Kidney glomerular epithelial cell (primary cell): ENCODE results near the gene RNF43.
"Not testable (repeated sequence)": the region's sequence is repeated elsewhere in the genome, so short reads cannot be mapped to it uniquely, and the experiment has no call there.

ENCODE experiments used
- DNase-seq: peaks from one replicate; lab custom pipeline; 2025; lab: John Stamatoyannopoulos, UW

Gene RNF43

GRCh38 chr17:58409432-58409831 is 7.9 kb downstream of the RNF43 start:
- no peak for DNase-seq

- DNase-seq = no peak
Observed at GRCh38 chr17:58403311-58403710, 14.0 kb downstream of the RNF43 start.

- no peak for DNase-seq
Observed at GRCh38 chr17:58402679-58403078, 14.7 kb downstream of the RNF43 start.

- DNase-seq = no peak
Observed at GRCh38 chr17:58402047-58402446, 15.3 kb downstream of the RNF43 start.

GRCh38 chr17:58401287-58401686 is 16.0 kb downstream of the RNF43 start:
- DNase-seq = no peak

DNA sequence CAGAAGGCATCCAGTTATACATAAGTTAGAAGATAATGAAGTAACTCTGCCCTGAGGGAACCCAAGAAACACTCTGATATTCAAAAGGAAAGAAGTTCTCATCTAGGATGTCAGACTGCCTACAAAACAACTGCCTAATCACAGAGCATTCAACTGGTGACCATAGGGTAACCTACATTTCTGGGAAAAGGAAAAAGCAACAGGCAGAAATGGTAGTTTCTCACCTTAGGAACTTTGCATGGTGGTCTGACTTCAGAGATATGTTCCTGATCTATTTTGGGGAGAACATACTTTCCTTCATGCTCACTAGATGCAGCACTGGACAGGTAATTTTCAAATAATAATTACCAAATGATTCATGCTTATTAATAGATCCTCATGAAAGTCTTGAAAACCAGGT is 16.5 kb downstream of the RNF43 start:
- DNase-seq = no peak

DNA sequence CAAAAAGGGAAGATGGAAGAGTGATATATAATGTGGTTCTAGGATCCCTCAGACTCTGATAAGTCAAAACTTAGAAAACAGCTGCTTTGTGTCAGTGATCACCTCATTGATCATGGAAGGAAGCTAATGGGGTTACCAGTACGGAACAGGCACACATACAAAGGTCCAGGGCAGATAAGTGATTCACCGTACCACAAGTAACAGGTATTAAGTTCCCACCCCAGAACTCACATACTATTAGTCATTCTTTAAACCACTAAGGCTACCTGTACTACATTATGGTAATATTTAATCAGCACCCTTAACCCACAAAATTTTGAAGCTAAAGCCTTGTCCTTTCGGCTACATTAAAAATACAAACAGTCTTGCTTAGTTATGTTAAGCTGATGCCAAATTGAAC is 17.4 kb downstream of the RNF43 start:
- DNase-seq = no peak

DNA sequence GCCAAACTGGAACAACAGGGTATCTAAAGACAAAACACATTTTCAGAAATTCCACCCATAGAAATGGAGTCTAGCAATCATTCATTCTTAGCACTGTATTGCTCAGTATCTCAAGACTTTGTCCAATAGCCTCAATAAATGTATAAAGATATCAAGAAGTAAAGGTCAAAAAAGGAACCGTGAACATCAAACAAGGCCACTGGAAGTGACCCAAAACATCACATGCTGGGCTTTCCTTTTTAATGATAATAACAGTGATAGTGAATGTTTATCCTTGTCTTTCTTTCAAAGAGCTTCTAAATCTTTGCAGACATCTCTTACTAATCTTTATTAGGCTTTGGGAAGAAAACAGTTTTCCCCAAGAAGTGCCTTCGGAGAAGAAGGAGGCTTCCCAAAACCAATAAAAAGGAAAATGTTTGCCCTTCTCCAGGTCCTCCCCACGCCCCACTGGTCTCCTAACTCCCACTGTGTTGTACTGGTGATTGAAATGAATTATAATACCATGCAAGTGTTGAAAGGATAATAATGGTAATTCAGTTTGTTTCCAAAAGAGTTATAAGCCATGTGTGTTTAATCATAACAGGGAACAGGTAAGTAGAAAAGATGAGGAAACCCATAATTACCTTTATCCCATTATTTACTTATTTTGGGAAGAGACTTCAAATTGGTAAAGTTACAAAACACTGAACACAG is 18.6 kb downstream of the RNF43 start:
- no peak for DNase-seq

DNA sequence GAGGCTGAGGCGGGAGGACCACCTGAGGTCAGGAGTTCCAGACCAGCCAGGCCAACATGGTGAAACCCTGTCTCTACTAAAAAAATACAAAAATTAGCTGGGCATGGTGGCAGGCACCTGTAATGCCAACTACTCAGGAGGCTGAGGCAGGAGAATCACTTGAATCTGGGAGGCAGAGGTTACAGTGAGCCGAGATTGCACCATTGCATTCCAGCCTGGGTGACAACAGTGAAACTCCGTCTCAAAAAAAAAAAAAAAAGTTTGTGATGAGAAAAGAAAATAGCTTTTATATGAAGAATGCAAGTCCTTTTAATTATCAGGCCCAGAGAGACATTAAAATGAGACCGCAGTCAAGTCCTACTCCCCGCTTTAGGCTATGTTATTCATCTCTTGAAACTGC is 19.9 kb downstream of the RNF43 start:
- DNase-seq = not testable (repeated sequence)

GRCh38 chr17:58396173-58396572 is 21.2 kb downstream of the RNF43 start:
- DNase-seq = no peak

DNA sequence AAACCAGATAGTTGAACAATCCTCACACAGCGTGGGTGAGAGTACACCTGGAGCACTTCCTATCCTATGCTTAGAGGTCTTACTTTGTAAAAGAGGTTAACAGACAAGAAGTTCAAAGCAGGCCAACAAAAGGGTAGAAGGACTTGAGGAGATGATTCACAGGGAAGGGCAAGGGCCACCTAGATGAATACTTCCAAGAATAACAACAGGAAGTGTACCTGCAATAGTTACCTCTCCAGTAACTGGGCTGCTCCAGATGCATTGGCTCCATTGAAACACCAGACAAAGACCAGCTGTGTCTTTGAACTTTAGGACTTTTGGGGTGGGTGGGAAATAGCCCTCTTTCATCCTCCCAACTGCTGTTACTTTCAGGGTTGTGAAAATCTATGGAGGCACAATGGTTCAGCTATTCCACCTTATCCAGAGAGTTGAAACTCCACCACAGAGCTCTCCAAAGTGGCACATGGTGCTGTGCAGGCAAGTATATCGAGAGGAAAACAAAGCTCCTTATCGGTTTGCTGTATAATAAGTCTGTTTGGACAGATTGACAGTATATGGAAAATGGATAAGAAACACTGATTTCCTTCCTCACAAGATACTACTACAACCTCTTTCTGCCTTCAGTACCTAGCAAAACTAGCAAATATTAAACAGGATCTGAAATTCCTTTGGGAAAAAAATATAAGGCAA is 22.7 kb downstream of the RNF43 start:
- DNase-seq = peak; percentile 12

DNA sequence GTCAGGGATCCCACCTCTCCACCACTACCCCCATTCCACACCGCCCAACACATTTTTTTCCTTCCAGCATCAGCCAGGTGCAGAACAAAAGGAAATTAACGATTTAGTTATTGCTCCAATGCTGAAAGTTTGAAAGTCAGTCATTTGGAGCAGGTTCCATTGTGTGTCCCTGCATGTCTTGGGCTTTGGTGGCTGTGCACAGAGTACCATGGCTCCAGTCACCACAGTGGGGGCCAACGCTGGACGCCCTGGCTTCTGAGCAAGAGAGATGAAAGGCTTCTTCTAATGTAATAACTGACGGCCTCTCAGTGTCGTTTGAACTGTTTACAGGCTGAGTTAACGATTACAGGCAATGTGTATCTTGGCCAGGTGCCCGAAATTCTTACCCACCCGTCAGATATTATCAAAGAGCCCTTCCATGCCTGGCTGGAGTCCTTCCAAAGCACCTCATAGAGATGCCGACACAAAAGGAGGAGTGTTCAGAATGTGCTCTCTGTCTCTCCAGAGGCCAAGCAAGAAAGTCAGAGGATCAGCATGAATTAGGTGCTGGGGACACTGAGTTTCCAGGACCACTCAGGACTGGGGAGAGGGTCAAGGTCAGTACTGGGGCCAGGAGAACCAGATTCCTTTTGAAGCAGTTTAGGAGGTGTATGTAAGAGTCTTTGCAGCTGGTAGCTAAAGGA is 25.9 kb downstream of the RNF43 start:
- peak; percentile 98 for DNase-seq

DNA sequence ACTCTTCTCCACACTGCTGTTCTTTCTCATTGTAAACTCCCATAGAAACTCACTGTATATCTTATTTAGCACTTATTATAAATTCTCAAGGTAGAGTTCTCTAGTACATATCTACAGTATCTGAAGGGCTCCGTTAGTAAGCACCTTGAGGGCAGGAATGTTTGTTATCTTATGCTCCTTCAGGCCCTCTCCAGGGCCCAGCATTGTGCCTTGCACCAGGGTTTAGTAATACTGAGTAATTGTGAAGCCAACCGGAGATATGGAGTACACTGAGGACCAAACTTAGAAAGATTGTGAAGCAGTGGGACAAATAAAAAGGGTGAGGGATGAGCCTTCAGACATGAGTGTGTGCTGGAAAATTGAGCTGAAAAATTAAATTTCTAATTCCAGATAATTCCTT is 26.4 kb downstream of the RNF43 start:
- no peak for DNase-seq

GRCh38 chr17:58388302-58389190 is 28.8 kb downstream of the RNF43 start:
- no peak for DNase-seq

GRCh38 chr17:58387834-58388233 is 29.5 kb downstream of the RNF43 start:
- no peak for DNase-seq

GRCh38 chr17:58386708-58387107 is 30.6 kb downstream of the RNF43 start:
- DNase-seq = no peak

DNA sequence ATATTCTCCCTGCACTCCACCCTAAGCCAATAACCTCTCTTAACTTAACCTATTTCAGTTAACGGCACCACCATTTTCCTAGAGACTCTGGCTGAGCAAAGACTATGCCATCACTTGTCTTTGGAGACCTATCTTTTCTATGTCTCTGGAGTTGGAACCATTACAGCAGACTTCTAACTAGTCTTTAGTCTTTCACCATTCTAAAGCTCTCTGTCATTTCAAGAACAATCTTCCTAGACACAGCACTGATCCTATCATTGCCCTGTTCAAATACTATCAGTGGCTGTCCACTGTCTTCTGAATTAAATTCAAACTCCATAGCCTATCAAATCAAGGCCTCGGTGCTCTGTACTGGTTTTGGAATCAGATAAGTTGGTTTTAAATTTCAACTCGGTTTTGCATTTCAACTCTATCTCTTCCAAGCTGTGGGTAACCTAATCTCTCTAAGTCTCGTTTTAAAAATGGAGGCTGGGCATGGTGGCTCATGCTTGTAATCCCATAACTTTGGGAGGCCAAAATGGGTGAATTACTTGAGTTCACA is 31.9 kb downstream of the RNF43 start:
- DNase-seq = no peak

GRCh38 chr17:58384897-58385296 is 32.4 kb downstream of the RNF43 start:
- no peak for DNase-seq

DNA sequence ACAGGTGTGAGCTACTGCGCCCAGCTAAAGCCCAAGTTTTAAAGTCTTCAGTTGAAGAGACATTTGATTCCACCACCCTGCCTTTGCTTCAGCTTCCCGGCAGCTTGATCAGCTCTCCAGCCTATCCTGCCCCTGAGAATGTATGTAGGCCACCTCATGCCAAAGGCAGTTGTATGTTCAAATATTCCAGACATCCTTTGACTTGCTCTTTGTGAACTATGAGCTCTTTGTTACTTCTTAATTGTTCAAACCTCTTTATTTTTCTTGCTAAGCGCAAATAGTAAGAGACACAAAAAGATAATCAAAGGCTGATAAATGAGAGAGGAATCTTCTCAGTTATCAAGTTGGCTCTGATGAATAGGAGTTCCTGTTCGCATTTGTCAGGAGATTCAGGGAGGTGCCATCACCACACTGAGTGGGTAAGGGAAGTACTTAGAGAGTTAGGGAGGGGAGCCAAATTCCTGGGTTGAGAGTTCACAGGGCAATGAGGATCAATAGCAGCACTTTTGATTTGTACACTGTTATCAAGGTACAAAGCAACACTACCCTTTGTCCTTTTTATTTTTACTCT is 33.4 kb downstream of the RNF43 start:
- DNase-seq = no peak

- no peak for DNase-seq
Observed at GRCh38 chr17:58382872-58383242, 34.5 kb downstream of the RNF43 start.

GRCh38 chr17:58382108-58382871 is 35.0 kb downstream of the RNF43 start:
- DNase-seq = no peak
